SH-SY5Y (cell line): ENCODE data around the gene ZBTB47.

Source experiments
- GATA2 ChIP-seq: IDR thresholded peaks from 2 replicates; pipeline ENCODE4 v1.6.1; 2011; ENCODE audit warnings: mild to moderate bottlenecking, low read depth, low read length
- GATA3 ChIP-seq: IDR thresholded peaks from 2 replicates; pipeline ENCODE4 v1.6.1; 2011; ENCODE audit warnings: low read depth, mild to moderate bottlenecking, low read length, moderate library complexity

ZBTB47 gene

DNA sequence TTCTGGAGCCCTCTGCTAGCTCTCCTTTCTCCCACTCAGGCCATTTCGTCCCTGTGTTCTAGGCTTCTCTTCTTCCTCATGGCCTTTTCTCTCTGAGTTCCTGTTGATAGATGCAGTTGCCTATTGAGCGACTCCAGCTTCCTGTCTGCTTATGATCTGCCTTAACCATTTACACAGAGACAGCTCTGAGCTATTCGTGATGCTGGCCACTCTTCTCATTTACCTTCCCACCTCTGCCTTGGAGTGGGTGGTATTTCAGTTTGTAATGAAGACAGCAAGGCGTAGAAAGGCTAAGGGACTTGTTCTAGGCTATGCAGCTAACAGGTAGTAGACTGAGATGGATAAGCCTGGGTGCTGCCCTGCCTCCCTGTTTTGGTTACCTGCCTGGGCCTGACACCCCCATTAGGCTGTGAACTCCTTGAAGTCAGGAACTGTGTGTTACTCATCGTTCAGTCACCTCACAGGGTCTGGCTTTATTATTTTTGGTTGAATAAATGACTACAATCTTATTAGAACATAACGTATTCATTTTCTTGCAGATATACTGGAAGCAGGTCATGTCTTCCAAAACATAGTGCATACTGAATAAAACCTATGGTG lies 12.6 kb upstream of the ZBTB47 start:
- no peak for TF ChIP-seq GATA3
- TF ChIP-seq GATA2: no peak

GRCh38 chr3:42647821-42648459 lies 5.6 kb upstream of the ZBTB47 start:
- TF ChIP-seq GATA2 (no peak), GATA3 (no peak)

- TF ChIP-seq GATA3 (no peak), GATA2 (no peak)
Observed at GRCh38 chr3:42649006-42649405, 4.5 kb upstream of the ZBTB47 start.

DNA sequence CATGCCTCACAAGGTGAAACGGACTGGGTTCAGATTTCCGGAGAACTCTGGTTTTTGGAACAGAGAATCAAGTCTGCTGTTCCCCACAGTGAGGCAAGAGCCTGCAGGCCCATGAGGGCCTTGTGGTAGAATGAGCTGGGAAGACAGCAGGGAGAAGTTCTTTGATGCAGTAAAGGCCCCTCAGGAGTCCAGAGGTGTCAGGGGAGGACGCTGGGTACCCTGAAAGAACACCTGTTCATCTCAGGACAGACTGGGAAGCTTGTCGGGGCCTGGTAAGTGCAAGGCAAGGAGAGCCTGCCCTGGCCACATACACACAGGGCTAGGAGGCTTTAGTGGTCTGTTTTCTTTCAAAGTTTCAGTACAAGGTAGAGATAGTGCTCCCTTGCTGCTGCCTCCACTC lies 3.7 kb upstream of the ZBTB47 start:
- no peak for TF ChIP-seq GATA2
- TF ChIP-seq GATA3: no peak

GRCh38 chr3:42651248-42652091 lies 2.0 kb upstream of the ZBTB47 start:
- TF ChIP-seq GATA3 (no peak), GATA2 (no peak)

DNA sequence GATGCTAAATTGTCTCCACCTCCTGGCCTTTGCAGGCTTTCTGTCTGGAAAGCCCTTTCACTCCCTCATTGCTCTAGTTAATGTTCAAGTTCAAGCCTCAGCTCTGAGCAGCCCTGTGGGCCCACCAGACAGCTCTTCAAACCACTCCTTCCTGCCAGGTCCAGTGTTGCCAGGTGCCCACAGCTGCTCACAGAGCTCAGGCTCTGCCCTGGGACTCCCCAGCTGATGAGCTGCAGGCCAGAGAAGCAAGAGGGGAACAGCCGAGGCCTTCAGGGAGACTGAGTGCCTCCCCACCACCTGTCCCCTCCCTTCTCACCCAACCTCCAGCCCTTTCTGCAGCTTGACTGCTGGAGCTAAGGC lies 1.3 kb upstream of the ZBTB47 start:
- TF ChIP-seq GATA2: no peak
- TF ChIP-seq GATA3: no peak

DNA sequence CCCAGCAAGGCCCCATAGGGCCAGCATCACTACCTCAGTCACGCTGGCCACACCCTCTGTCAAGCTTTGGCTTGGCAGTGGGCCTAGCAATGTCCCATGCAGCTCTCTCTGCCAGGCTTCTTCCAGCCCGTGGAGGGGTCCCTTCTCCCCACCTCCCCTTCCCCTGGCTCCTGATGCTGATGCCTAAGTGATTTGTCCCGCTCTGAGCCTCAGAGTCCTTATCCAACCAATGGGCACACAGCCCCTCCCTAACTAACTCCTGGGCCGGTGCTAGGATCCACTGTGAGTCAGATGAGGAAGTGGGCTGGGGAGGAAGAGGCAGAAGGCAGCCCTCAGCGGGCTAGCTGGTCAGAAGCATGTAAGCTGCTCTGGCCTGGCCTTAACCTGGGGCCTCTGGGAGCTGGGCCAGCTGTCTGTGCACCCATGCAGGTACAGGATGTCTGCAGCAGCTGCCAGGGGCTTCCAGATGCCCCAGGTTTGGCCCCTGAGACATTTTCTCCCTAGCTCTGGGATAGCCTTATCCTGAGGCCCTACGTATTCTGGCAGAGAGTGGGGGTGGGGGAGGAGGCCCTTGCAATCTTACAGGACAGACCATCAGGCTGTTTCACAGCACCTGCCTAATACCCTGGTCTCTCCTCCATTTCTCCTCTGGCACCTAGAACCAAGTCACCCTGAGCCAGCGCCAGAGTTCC lies 740 bp upstream of the ZBTB47 start:
- TF ChIP-seq GATA2: no peak
- no peak for TF ChIP-seq GATA3

DNA sequence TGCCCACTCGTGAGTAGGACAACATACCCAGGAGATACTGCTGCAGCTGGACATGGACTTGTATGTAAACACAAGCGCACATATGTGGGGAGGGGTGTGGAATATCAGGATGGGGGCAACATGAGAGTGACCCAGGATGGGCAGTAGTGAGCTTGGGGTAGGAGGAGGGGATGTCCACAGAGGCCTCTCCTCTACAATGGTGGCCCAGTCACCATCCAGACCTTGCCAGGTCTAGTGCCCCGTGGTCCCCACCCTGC lies 266 bp upstream of the ZBTB47 start:
- no peak for TF ChIP-seq GATA2
- no peak for TF ChIP-seq GATA3

DNA sequence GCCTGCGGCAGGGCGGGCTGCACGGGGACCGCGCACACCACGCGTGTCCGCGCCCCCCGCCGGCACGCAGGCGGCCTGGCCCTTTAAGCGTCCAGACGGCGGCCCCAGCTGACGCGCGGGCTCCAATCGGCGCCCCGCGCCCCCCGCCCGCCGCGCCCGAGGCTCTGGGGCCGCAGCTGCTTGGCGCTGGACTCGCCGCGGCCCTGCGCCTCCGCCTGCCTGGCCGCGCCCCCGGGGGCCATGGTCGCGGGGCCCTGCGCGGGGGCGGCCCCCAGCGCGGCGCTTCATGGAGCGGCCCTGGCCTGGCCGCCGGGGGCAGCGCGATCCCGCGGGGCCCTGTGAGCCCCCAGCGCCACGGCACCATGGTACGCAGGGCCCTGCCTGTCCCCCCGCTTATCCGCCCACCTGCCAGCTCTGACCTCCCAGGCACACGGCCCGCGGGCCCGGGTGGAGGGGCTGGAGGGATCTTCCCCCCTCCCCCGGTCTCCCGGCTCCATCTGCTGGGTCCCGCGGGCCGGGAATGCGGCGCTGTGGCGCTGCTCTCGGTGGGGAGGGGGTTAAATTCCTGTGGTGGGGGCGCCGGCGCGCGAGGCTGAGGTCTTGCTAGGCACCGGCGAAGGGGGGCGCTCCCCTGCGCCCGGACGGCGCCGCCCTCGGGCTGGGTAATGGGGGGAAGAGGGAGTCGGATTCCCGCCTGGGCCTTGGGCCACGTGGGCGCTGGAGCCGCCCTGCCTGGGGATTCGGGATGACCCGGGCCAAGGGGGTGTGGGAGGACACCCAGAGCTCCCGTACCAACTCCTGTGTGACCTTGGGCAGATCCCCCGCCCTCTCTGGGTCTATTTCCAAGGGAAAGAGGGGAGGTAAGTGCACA lies 1.1 kb downstream of the ZBTB47 start:
- TF ChIP-seq GATA2 (no peak), GATA3 (no peak)

- TF ChIP-seq GATA2 (no peak), GATA3 (no peak)
Observed at GRCh38 chr3:42655331-42655888, 1.9 kb downstream of the ZBTB47 start.

GRCh38 chr3:42655980-42656679 lies 2.6 kb downstream of the ZBTB47 start:
- no peak for TF ChIP-seq GATA3
- TF ChIP-seq GATA2: no peak

GRCh38 chr3:42656680-42657610 lies 3.4 kb downstream of the ZBTB47 start:
- no peak for TF ChIP-seq GATA3
- no peak for TF ChIP-seq GATA2
